ENCODE data around the gene CERS1.

The CERS1 gene

DNA sequence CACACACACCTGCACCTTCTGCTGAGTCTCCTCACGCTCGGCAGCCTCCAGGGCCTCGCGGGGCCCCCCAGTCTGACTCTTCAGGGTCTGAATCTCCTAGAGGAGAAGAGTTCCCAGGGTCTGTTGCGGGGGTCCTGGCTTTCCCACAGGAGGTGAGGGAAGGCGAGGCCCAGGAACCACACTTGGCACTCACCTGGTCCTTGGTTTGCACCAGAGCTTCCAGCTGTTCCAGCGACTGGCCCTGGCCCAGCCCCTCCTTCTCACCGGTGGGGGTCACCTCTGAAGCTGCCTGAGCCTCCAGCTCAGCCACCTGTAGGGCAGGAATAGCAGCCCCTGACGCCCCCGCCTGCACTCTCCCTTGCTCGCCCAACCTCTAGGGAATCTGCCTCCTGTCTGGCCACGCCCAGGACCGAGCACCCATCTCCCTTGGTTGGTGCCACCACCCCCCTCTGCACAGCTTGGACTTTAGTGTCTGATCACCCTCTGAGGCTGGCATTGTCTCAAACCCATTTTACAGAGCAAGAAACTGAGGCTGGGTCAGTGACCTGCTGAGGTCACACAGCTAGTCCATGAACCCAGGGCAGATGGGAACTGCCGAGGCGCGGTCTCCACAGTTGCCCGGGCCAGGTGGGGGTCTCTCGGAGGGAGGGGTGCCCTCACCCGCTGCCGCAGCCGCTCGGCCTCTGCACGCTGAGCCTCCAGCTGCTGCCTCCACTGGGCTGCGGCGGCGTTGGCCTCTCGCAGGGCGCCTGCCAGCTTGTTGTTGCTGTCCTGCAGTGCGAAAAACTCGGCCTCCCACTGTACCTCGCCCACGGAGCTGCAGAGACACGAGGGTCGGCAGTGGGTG is 35.6 kb upstream of the CERS1 start:
- TF ChIP-seq, protein P1, sequence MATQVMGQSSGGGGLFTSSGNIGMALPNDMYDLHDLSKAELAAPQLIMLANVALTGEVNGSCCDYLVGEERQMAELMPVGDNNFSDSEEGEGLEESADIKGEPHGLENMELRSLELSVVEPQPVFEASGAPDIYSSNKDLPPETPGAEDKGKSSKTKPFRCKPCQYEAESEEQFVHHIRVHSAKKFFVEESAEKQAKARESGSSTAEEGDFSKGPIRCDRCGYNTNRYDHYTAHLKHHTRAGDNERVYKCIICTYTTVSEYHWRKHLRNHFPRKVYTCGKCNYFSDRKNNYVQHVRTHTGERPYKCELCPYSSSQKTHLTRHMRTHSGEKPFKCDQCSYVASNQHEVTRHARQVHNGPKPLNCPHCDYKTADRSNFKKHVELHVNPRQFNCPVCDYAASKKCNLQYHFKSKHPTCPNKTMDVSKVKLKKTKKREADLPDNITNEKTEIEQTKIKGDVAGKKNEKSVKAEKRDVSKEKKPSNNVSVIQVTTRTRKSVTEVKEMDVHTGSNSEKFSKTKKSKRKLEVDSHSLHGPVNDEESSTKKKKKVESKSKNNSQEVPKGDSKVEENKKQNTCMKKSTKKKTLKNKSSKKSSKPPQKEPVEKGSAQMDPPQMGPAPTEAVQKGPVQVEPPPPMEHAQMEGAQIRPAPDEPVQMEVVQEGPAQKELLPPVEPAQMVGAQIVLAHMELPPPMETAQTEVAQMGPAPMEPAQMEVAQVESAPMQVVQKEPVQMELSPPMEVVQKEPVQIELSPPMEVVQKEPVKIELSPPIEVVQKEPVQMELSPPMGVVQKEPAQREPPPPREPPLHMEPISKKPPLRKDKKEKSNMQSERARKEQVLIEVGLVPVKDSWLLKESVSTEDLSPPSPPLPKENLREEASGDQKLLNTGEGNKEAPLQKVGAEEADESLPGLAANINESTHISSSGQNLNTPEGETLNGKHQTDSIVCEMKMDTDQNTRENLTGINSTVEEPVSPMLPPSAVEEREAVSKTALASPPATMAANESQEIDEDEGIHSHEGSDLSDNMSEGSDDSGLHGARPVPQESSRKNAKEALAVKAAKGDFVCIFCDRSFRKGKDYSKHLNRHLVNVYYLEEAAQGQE (IDR thresholded peaks at IDR 0.05; ENCODE audit: insufficient read depth in 1 of 2, low read depth in 2 of 2, low read length in 2 of 2) = no peak

DNA sequence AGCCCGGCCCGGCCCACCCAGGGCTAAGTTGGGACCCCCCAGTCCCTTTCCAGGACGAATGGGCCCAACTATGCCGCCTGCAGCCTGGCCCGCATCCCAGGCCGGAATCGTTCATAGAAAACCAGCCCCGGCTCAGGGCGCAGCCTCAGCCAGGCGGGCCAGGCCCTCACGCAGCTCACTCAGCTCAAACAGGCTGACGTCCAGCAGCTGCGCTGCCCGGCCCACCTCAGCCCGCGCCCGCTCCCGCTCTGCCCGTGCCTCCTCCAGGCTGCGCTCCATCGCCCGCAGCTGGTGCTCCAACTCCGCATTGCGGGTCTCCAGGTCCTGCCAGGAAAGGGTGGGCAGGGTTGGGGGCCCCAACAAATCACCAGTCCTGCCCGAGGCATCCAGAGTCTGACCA is 33.4 kb upstream of the CERS1 start:
- TF ChIP-seq FOXP2 (optimal IDR thresholded peaks at IDR 0.05; ENCODE audit: borderline replicate concordance, extremely low read depth, extremely low read length, insufficient read depth) = no peak

DNA sequence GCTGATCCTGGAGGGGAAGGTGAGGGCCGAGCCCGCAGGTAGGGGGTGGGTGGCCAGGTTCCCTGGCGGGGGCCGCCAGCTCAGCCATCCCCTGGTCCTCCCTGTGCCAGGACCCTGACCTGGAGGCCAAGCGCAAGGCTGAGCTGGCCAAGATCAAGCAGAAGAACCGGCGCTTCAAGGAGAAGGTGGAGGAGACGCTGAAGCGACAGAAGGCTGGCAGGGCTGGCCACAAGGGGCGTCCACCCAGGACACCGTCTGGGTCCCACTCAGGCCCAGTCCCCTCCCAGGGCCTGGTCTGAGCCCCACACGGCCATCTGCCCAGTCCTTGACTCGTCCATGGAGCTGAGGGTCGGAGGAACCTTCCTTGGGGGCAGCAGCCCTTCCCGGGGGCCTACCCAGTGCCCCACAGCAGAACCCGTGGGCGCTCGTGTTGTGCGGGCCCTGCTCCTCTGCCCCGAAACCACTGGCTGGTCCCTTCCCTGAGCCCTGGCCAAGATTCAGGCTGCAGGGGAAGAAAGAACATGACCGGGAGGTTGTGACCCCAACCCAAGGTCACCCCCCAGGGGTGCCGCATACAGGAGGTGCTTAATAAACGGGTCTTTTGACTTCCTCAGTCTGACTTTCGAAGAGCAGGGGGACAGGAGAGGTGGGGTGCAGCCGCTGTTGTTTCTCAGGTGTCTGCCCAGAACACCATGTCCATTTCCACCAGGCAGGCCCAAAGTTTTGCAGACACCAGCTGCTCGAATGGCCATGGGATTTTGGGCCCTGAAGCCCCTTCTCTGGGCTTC is 32.3 kb upstream of the CERS1 start:
- TF ChIP-seq SIN3A (IDR thresholded peaks at IDR 0.05; ENCODE audit: borderline replicate concordance, insufficient read depth, low read length) = no peak
- no peak for TF ChIP-seq POLR2AphosphoS5 (IDR thresholded peaks at IDR 0.05; ENCODE audit: low read depth, low read length)

DNA sequence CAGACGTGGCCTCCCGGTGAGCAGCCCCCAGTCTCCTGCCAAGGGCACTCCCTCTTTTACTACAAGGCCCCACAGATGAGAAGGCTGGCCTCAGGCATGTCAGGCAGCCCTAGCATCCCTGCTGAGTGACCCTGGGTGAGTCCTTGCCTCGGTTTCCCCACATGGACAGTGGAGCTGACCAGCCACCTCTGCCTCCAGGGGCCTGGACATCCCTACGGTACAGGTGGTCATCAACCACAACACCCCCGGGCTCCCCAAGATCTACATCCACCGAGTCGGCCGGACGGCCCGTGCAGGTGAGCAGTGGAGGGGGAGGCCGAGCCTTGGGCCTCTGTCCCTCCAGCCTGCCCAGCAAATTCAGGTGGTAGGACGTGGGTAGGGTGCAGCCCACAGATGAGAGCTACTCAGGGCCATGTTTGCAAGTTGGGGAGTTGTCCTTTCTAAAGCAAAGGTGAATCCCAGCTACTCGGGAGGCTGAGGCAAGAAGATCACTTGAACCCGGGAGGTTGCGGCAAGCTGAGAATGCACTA is 28.8 kb upstream of the CERS1 start:
- TF ChIP-seq POLR2AphosphoS5 (IDR thresholded peaks at IDR 0.05; ENCODE audit: low read depth, low read length) (no peak), TAF1 (IDR thresholded peaks at IDR 0.05; ENCODE audit: borderline replicate concordance, insufficient read depth, low read length) (no peak), FOXP2 (optimal IDR thresholded peaks at IDR 0.05; ENCODE audit: borderline replicate concordance, extremely low read depth, extremely low read length, insufficient read depth) (no peak), SIN3A (IDR thresholded peaks at IDR 0.05; ENCODE audit: borderline replicate concordance, insufficient read depth, low read length) (no peak)
- TF ChIP-seq, protein P1 (IDR thresholded peaks at IDR 0.05; ENCODE audit: insufficient read depth in 1 of 2, low read depth in 2 of 2, low read length in 2 of 2) = no peak

DNA sequence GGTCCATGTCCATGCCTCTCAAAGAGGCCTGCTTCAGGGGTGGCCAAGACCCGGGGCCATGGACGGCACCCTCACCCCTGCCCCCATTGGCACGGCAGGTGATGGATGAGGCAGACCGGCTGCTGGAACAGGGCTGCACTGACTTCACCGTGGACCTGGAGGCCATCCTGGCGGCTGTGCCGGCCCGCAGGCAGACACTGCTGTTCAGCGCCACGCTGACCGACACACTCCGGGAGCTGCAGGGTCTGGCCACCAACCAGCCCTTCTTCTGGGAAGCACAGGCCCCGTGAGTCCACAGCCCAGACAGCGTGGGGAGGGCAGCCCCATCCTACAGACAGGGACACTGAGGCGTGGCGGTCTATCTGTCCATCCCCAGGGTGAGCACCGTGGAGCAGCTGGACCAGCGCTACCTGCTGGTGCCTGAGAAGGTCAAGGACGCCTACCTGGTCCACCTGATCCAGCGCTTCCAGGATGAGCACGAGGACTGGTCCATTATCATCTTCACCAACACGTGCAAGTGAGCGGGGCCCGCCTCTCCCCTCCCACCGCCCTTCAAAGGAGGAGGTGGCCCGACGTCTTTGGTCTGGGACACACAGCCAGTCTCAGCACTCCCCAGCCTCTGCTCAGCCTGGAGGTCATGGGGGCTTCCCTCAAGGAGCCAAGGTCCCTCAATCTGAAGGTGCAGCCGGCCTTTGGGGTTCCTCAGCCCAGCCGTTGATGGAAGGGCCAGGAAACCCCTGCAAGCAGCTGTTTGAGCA is 26.4 kb upstream of the CERS1 start:
- TF ChIP-seq, protein P1 (IDR thresholded peaks at IDR 0.05; ENCODE audit: insufficient read depth in 1 of 2, low read depth in 2 of 2, low read length in 2 of 2) = no peak
- no peak for TF ChIP-seq TAF1 (IDR thresholded peaks at IDR 0.05; ENCODE audit: borderline replicate concordance, insufficient read depth, low read length)
- no peak for TF ChIP-seq POLR2AphosphoS5 (IDR thresholded peaks at IDR 0.05; ENCODE audit: low read depth, low read length)
- no peak for TF ChIP-seq FOXP2 (optimal IDR thresholded peaks at IDR 0.05; ENCODE audit: borderline replicate concordance, extremely low read depth, extremely low read length, insufficient read depth)
- no peak for TF ChIP-seq SIN3A (IDR thresholded peaks at IDR 0.05; ENCODE audit: borderline replicate concordance, insufficient read depth, low read length)

DNA sequence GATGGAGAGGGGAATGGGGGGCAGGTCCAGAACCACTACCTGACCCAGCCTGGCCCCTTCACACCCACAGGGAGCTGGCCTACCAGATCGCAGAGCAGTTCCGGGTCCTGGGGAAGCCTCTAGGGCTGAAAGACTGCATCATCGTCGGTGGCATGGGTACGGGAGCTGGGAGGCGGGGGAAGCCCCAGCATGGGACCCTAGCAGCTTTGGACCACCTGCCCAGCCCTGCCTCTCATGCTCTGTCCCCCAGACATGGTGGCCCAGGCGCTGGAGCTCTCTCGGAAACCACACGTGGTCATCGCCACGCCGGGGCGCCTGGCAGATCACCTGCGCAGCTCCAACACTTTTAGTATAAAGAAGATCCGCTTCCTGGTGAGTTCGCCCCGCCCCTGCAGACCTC is 25.6 kb upstream of the CERS1 start:
- TF ChIP-seq TAF1 (IDR thresholded peaks at IDR 0.05; ENCODE audit: borderline replicate concordance, insufficient read depth, low read length) = no peak
- TF ChIP-seq FOXP2 (optimal IDR thresholded peaks at IDR 0.05; ENCODE audit: borderline replicate concordance, extremely low read depth, extremely low read length, insufficient read depth) = no peak

Measured in PFSK-1 (cell line).